Measurements from ENCODE around the gene KLF13.
A peak's percentile ranks its signal among the peaks of the same experiment; 100 is the strongest.

The KLF13 gene

GRCh38 chr15:31304751-31305365, 21.8 kb upstream of the KLF13 start:
- Histone ChIP-seq H3K9me2 (replicated peaks; ENCODE audit: control insufficient read depth, low read length) (no peaks in the 10 kb centered on the region), H3K36me3 (ENCODE audit: control insufficient read depth, low read length) (no peaks in the 10 kb centered on the region)

GRCh38 chr15:31305375-31305774, 21.3 kb upstream of the KLF13 start:
- Histone ChIP-seq H4K20me1 (ENCODE audit: control insufficient read depth, insufficient read depth, low read depth, low read length) (no peaks in the 10 kb centered on the region), H3K9me2 (replicated peaks; ENCODE audit: control insufficient read depth, low read length) (no peaks in the 10 kb centered on the region), H3K27ac (ENCODE audit: low read depth, low read length) (peak overlapping the region; percentile 90), H3K36me3 (ENCODE audit: control insufficient read depth, low read length) (no peaks in the 10 kb centered on the region), H3K4me1 (ENCODE audit: control insufficient read depth, low read length) (peaks cover 99% of the 10 kb centered on the region), H3F3A (ENCODE audit: control insufficient read depth, insufficient read depth) (peaks cover 32% of the 10 kb centered on the region), H3K9me3 (ENCODE audit: control insufficient read depth, insufficient read depth, low read length) (no peaks in the 10 kb centered on the region), H3K4me2 (ENCODE audit: low read length) (peak overlapping the region; percentile 84), H3K79me2 (ENCODE audit: control insufficient read depth, low read length) (0 out of 2 replicates have a peak, but pooled peaks cover 5% of the 10 kb centered on the region), H3K27me3 (ENCODE audit: control insufficient read depth, low read length) (no peaks in the 10 kb centered on the region), H3K4me3 (ENCODE audit: low read length) (peak overlapping the region; percentile 62; the same call in 1 of the 2 replicates)
- TF ChIP-seq EZH2phosphoT487 (IDR thresholded peaks at IDR 0.05; ENCODE audit: borderline replicate concordance, low read length) (no peak), CTCF (IDR thresholded peaks at IDR 0.05; ENCODE audit: low read depth, low read length, poor library complexity, severe bottlenecking) (no peak)

More at GRCh38 chr15:31304751-31305365, 21.8 kb upstream of the KLF13 start:
- Histone ChIP-seq H3K27ac (ENCODE audit: low read depth, low read length) (peak overlapping the region; percentile 90), H3F3A (ENCODE audit: control insufficient read depth, insufficient read depth) (peaks cover 32% of the 10 kb centered on the region), H3K79me2 (ENCODE audit: control insufficient read depth, low read length) (0 out of 2 replicates have a peak, but pooled peaks cover 5% of the 10 kb centered on the region), H3K4me3 (ENCODE audit: low read length) (no peak overlapping the region), H4K20me1 (ENCODE audit: control insufficient read depth, insufficient read depth, low read depth, low read length) (no peaks in the 10 kb centered on the region), H3K9me3 (ENCODE audit: control insufficient read depth, insufficient read depth, low read length) (no peaks in the 10 kb centered on the region), H3K27me3 (ENCODE audit: control insufficient read depth, low read length) (no peaks in the 10 kb centered on the region), H3K4me1 (ENCODE audit: control insufficient read depth, low read length) (peaks cover 99% of the 10 kb centered on the region), H3K4me2 (ENCODE audit: low read length) (peak overlapping the region; percentile 84)
- no peak for TF ChIP-seq CTCF (IDR thresholded peaks at IDR 0.05; ENCODE audit: low read depth, low read length, poor library complexity, severe bottlenecking)
- TF ChIP-seq EZH2phosphoT487 (IDR thresholded peaks at IDR 0.05; ENCODE audit: borderline replicate concordance, low read length): no peak

GRCh38 chr15:31305796-31306425, 20.7 kb upstream of the KLF13 start:
- H3K27ac ChIP-seq (ENCODE audit: low read depth, low read length): peak overlapping the region; percentile 90

More at GRCh38 chr15:31305796-31306425, 20.7 kb upstream of the KLF13 start:
- Histone ChIP-seq H3K79me2 (ENCODE audit: control insufficient read depth, low read length) (0 out of 2 replicates have a peak, but pooled peaks cover 5% of the 10 kb centered on the region), H3K36me3 (ENCODE audit: control insufficient read depth, low read length) (no peaks in the 10 kb centered on the region), H3K27me3 (ENCODE audit: control insufficient read depth, low read length) (no peaks in the 10 kb centered on the region), H4K20me1 (ENCODE audit: control insufficient read depth, insufficient read depth, low read depth, low read length) (no peaks in the 10 kb centered on the region), H3K4me1 (ENCODE audit: control insufficient read depth, low read length) (peaks cover 95% of the 10 kb centered on the region), H3K9me2 (replicated peaks; ENCODE audit: control insufficient read depth, low read length) (no peaks in the 10 kb centered on the region), H3K9me3 (ENCODE audit: control insufficient read depth, insufficient read depth, low read length) (no peaks in the 10 kb centered on the region), H3K4me3 (ENCODE audit: low read length) (peak overlapping the region; percentile 62), H3K4me2 (ENCODE audit: low read length) (peak overlapping the region; percentile 84), H3F3A (ENCODE audit: control insufficient read depth, insufficient read depth) (peaks cover 29% of the 10 kb centered on the region)
- TF ChIP-seq CTCF (IDR thresholded peaks at IDR 0.05; ENCODE audit: low read depth, low read length, poor library complexity, severe bottlenecking): no peak
- no peak for TF ChIP-seq EZH2phosphoT487 (IDR thresholded peaks at IDR 0.05; ENCODE audit: borderline replicate concordance, low read length)
